ENCODE data around the gene CACNA2D1. TPM values are rescaled to one million over a fixed set of nuclear protein-coding genes. Genes with fewer than 3 reads are reported as not detected.

Gene CACNA2D1
- total RNA-seq, 1 experiment from 2014 or later = 0.27 TPM

GRCh38 chr7:81986723-81987470, 456.7 kb downstream of the CACNA2D1 start:
- Histone ChIP-seq H3K79me2 (ENCODE audit: insufficient read depth, low read length) (no peaks in the 10 kb centered on the region), H4K20me1 (ENCODE audit: insufficient read depth) (no peaks in the 10 kb centered on the region), H3K9me2 (ENCODE audit: insufficient read depth) (no peaks in the 10 kb centered on the region), H3K27ac (ENCODE audit: low read depth, low read length) (no peak overlapping the region), H3K36me3 (ENCODE audit: control insufficient read depth in 1 of 2, insufficient read depth in 2 of 2, low read length in 2 of 2) (no peaks in the 10 kb centered on the region), H2AFZ (ENCODE audit: low read depth, low read length, poor library complexity, severe bottlenecking) (no peak overlapping the region), H3K9ac (ENCODE audit: low read length) (no peak overlapping the region), H3K4me3 (replicated peaks in 1 of 2; ENCODE audit: low read depth in 1 of 2, low read length in 2 of 2) (no peak overlapping the region), H3K9me3 (ENCODE audit: control insufficient read depth in 1 of 2, insufficient read depth in 1 of 2, low read depth in 1 of 2, low read length in 2 of 2) (no peaks in the 10 kb centered on the region), H3K4me1 (ENCODE audit: control insufficient read depth in 1 of 2, insufficient read depth in 2 of 2, low read length in 2 of 2) (no peaks in the 10 kb centered on the region), H3K27me3 (ENCODE audit: insufficient read depth, low read length) (no peaks in the 10 kb centered on the region), H3K4me2 (ENCODE audit: low read length) (no peak overlapping the region)
- ChIA-PET POLR2A (no interaction called here), RAD21 (ENCODE audit: low non-redundant PET in 1 of 2, low total read pairs in 2 of 2, uncharacterized antibody in 2 of 2, unreplicated experiment in 2 of 2) (no interaction called here), CTCF (no interaction called here)
- ATAC-seq (no peak), DNase-seq (ENCODE audit: low read depth, low spot score) (no peak)
- TF ChIP-seq CBX3 (IDR thresholded peaks at IDR 0.05; ENCODE audit: low read depth) = no peak
- no peak for TF ChIP-seq YY1 (IDR thresholded peaks at IDR 0.05; ENCODE audit: extremely low read depth, insufficient replicate concordance, low read depth, low read length)
- TF ChIP-seq EGR1 (IDR thresholded peaks at IDR 0.05; ENCODE audit: low read depth) = no peak
- no peak for TF ChIP-seq CEBPB (IDR thresholded peaks at IDR 0.05; ENCODE audit: low read depth)
- no peak for TF ChIP-seq FOSL1 (IDR thresholded peaks at IDR 0.05; ENCODE audit: low read depth)
- no peak for TF ChIP-seq JUND (IDR thresholded peaks at IDR 0.05)
- no peak for TF ChIP-seq ZFX (IDR thresholded peaks at IDR 0.05)
- TF ChIP-seq SP1 (IDR thresholded peaks at IDR 0.05; ENCODE audit: low read depth) = no peak
- no peak for TF ChIP-seq ZNF274 (IDR thresholded peaks at IDR 0.05; ENCODE audit: low read depth, low read length)
- TF ChIP-seq TCF7L2 (IDR thresholded peaks at IDR 0.05; ENCODE audit: borderline replicate concordance, extremely low read depth, insufficient read depth, insufficient read length) = no peak
- TF ChIP-seq EZH2phosphoT487 (IDR thresholded peaks at IDR 0.05; ENCODE audit: borderline replicate concordance) = no peak
- TF ChIP-seq REST (IDR thresholded peaks at IDR 0.05; ENCODE audit: low read depth) = no peak
- no peak for TF ChIP-seq CTCF (IDR thresholded peaks at IDR 0.05 in 2 of 3, conservative IDR thresholded peaks at IDR 0.05 in 1 of 3; ENCODE audit: borderline replicate concordance in 1 of 3, insufficient read depth in 1 of 3, low read depth in 2 of 3, low read length in 2 of 3)
- no peak for TF ChIP-seq ATF3 (IDR thresholded peaks at IDR 0.05)
- TF ChIP-seq ZBTB33 (IDR thresholded peaks at IDR 0.05; ENCODE audit: extremely low read depth, insufficient replicate concordance, low read length) = no peak
- no TSS peak for BruUV-seq (replicated peaks)
- intact Hi-C loops (cut with micrococcal nuclease) = no loop called here

All from HCT116 (cell line).